Neuron (in vitro differentiated cells): Measurements from ENCODE around the gene TRAF5.

Source experiments
- H2AFZ ChIP-seq: one replicate; pipeline ENCODE4 v1.6.1; 2013; ENCODE audit warnings: low read depth, mild to moderate bottlenecking, inconsistent platforms, low read length, moderate library complexity
- H3K27me3 ChIP-seq: one replicate; pipeline ENCODE4 v1.6.1; 2013; ENCODE audit warnings: low read length; ENCODE audit not compliant: insufficient read depth
- H3K36me3 ChIP-seq: one replicate; pipeline ENCODE4 v1.6.1; 2013; ENCODE audit warnings: low read length; ENCODE audit not compliant: insufficient read depth
- H3K4me1 ChIP-seq: one replicate; pipeline ENCODE4 v1.6.1; 2013; ENCODE audit warnings: low read length; ENCODE audit not compliant: insufficient read depth
- H3K4me3 ChIP-seq: 2 replicates; pipeline ENCODE4 v1.5.1; 2013; ENCODE audit warnings: mild to moderate bottlenecking, low read length, moderate library complexity
- H3K9me3 ChIP-seq: one replicate; pipeline ENCODE4 v1.6.1; 2013; ENCODE audit warnings: low read length

TRAF5 gene

GRCh38 chr1:211331011-211331709, 4.5 kb downstream of the TRAF5 start:
- Histone ChIP-seq H3K36me3 (no peaks in the 10 kb centered on the region), H3K27me3 (peaks cover 7% of the 10 kb centered on the region), H3K4me3 (no peak overlapping the region), H3K4me1 (peaks cover 3% of the 10 kb centered on the region), H3K9me3 (no peaks in the 10 kb centered on the region), H2AFZ (no peak overlapping the region)

GRCh38 chr1:211332036-211332616, 5.5 kb downstream of the TRAF5 start:
- H3K9me3 ChIP-seq = no peaks in the 10 kb centered on the region
- H3K36me3 ChIP-seq = no peaks in the 10 kb centered on the region

GRCh38 chr1:211332830-211333229, 6.2 kb downstream of the TRAF5 start:
- H3K9me3 ChIP-seq = no peaks in the 10 kb centered on the region
- no peaks in the 10 kb centered on the region for H3K36me3 ChIP-seq
- H3K4me3 ChIP-seq = no peak overlapping the region
- peaks cover under 1% of the 10 kb centered on the region for H3K27me3 ChIP-seq
- H2AFZ ChIP-seq = no peak overlapping the region
- no peaks in the 10 kb centered on the region for H3K4me1 ChIP-seq

More at GRCh38 chr1:211332036-211332616, 5.5 kb downstream of the TRAF5 start:
- Histone ChIP-seq H3K27me3 (peaks cover 7% of the 10 kb centered on the region), H2AFZ (no peak overlapping the region), H3K4me1 (no peaks in the 10 kb centered on the region), H3K4me3 (no peak overlapping the region)

GRCh38 chr1:211333906-211334305, 7.3 kb downstream of the TRAF5 start:
- Histone ChIP-seq H2AFZ (no peak overlapping the region), H3K9me3 (no peaks in the 10 kb centered on the region), H3K4me3 (no peak overlapping the region), H3K27me3 (no peaks in the 10 kb centered on the region), H3K4me1 (no peaks in the 10 kb centered on the region), H3K36me3 (no peaks in the 10 kb centered on the region)

- no peak overlapping the region for H3K4me3 ChIP-seq
- no peaks in the 10 kb centered on the region for H3K27me3 ChIP-seq
- H3K4me1 ChIP-seq = no peaks in the 10 kb centered on the region
- no peaks in the 10 kb centered on the region for H3K9me3 ChIP-seq
- no peak overlapping the region for H2AFZ ChIP-seq
- no peaks in the 10 kb centered on the region for H3K36me3 ChIP-seq
Observed at GRCh38 chr1:211334986-211335385, 8.4 kb downstream of the TRAF5 start.

GRCh38 chr1:211335522-211336157, 9.0 kb downstream of the TRAF5 start:
- H3K4me3 ChIP-seq = no peak overlapping the region
- H3K36me3 ChIP-seq = no peaks in the 10 kb centered on the region
- no peaks in the 10 kb centered on the region for H3K27me3 ChIP-seq
- no peak overlapping the region for H2AFZ ChIP-seq
- H3K4me1 ChIP-seq = no peaks in the 10 kb centered on the region
- H3K9me3 ChIP-seq = no peaks in the 10 kb centered on the region

DNA sequence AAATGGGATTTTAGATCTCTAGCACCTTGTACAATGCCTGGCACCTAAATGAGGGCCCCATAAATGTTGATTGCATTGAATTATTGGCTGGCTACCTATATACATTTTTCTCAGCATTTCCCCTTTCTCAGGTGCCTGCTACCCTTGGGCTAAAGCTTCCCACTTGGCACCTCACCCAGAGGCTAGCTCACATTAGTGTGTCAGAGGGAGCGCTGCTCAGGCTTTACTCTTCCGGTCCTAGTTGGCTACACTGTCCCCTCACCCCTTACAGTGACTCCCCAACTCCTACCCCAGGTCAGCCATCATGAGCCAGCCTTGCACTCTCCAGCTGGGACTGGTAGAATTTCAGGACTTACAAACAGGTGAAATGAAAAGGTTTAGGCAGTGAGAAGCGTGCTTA, 9.5 kb downstream of the TRAF5 start:
- Histone ChIP-seq H3K27me3 (no peaks in the 10 kb centered on the region), H3K4me3 (no peak overlapping the region), H2AFZ (no peak overlapping the region), H3K36me3 (no peaks in the 10 kb centered on the region), H3K4me1 (no peaks in the 10 kb centered on the region), H3K9me3 (no peaks in the 10 kb centered on the region)

DNA sequence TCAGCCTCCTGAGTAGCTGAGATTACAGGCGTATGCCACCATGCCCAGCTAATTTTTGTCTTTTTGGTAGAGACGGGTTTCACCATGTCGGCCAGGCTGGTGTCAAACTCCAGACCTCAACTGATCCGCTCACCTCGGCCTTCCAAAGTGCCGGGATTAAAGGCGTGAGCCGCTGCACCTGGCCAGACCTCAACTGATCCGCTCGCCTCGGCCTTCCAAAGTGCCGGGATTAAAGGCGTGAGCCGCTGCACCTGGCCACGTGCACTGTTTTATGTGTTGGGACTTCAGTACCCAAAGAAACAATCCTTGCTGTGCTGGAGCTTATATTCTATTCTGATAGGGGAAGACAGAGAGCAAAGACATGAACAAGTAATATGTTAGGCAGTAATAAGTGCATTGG, 10.1 kb downstream of the TRAF5 start:
- H3K4me1 ChIP-seq = no peaks in the 10 kb centered on the region
- no peak overlapping the region for H2AFZ ChIP-seq
- H3K36me3 ChIP-seq = no peaks in the 10 kb centered on the region
- no peaks in the 10 kb centered on the region for H3K9me3 ChIP-seq
- no peak overlapping the region for H3K4me3 ChIP-seq
- H3K27me3 ChIP-seq = no peaks in the 10 kb centered on the region

- Histone ChIP-seq H3K36me3 (no peaks in the 10 kb centered on the region), H2AFZ (no peak overlapping the region), H3K4me1 (no peaks in the 10 kb centered on the region), H3K4me3 (no peak overlapping the region), H3K9me3 (no peaks in the 10 kb centered on the region), H3K27me3 (no peaks in the 10 kb centered on the region)
Observed at GRCh38 chr1:211337430-211338223, 11.0 kb downstream of the TRAF5 start.

GRCh38 chr1:211338224-211338620, 11.6 kb downstream of the TRAF5 start:
- Histone ChIP-seq H2AFZ (no peak overlapping the region), H3K27me3 (no peaks in the 10 kb centered on the region), H3K4me1 (no peaks in the 10 kb centered on the region), H3K36me3 (no peaks in the 10 kb centered on the region), H3K4me3 (no peak overlapping the region), H3K9me3 (no peaks in the 10 kb centered on the region)

DNA sequence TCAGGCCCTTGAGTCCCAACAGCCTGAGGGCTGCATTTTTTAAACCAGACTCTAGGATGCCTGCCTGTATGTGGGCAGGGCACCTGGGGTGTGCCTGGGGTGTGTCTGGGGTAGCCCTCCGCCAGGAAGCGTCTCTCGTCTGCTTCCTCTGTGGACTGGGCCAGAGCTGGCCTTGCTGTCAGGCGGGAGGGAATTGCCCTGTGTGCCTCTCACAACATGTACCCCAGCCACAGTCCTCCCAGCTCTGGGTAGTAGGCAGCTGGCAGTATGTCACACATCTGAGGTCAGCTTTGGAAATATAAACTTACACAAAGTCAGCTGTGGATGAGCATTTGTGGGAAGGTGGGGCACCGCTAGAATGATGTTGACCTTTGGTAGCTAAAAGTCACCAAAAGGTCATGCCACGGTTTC, 13.0 kb downstream of the TRAF5 start:
- H3K27me3 ChIP-seq = no peaks in the 10 kb centered on the region
- no peaks in the 10 kb centered on the region for H3K9me3 ChIP-seq
- H3K4me1 ChIP-seq = no peaks in the 10 kb centered on the region
- no peak overlapping the region for H2AFZ ChIP-seq
- no peak overlapping the region for H3K4me3 ChIP-seq
- no peaks in the 10 kb centered on the region for H3K36me3 ChIP-seq

DNA sequence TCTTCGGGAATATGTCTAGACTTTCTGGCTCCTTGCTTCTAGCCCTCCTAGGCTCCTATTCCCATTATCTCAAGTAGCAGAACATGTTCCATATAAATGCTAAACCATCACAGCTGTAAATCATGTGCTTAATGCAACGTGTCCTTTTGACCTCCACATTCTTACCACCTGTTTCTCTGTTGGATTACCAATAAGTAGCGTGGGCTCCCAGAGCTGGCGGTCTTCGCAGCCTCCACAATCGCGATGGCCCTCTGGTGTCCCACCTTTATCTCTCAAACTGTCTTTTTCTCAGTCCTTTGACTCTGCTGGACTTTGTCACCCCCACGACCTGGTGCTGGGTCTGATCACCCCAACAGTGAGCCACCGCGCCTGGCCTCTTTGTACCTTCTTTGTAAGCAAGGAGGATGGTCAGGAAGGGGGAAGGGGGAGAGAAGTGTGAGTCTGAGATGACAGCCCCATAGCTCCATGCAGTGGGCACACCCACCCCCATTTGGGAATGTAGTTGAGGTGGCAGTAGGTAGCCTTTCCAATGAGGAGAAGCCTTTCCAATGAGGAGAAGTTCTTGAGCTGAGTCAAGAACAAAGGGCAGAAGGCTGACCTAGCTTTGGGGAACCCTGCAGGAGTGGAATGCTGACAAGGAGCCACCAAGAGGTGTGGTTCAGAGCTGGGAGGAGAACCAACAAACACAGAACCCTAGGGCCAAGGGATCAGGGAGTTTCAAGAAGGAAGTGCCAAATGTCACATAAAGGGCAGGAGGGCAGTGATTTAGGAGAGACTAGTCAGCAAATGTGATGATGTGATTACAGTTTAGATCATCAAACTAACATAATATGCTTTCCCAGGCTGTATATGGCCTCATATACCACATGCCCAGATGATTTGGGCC, 14.2 kb downstream of the TRAF5 start:
- Histone ChIP-seq H3K27me3 (no peaks in the 10 kb centered on the region), H3K36me3 (no peaks in the 10 kb centered on the region), H3K4me1 (no peaks in the 10 kb centered on the region), H2AFZ (no peak overlapping the region), H3K4me3 (no peak overlapping the region), H3K9me3 (no peaks in the 10 kb centered on the region)
